HuH-7.5 (cell line): ENCODE measurements around the gene DRGX.

Experiments
- DNase-seq: peaks from one replicate; pipeline ENCODE4 v3.0.0; 2011; ENCODE audit warnings: low spot score

DRGX gene

GRCh38 chr10:49407552-49408137 lies 11.8 kb upstream of the DRGX start:
- DNase-seq: peak; percentile 85

DNA sequence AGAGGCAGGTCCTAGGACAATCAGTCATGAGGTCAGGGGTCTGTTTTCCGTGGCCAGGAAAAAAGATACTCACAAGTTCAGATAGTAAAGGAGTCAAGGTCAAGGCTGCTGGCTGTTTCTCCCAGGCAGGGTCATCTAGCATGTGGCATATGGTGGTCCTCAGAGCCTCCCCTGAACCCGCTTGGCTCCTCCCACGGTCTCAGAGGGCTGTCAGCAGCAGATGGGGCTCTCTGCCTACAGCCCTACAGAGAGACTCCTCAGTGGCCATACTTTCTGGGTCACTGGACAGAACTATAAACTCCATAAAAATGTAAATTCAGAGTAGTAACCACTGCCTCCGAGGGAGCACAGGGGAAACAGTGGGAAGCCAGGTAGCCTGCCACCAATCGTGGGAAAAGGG lies 11.3 kb upstream of the DRGX start:
- no peak for DNase-seq

GRCh38 chr10:49404321-49404878 lies 8.5 kb upstream of the DRGX start:
- DNase-seq: no peak

- no peak for DNase-seq
Observed at GRCh38 chr10:49403363-49403762, 7.5 kb upstream of the DRGX start.

DNA sequence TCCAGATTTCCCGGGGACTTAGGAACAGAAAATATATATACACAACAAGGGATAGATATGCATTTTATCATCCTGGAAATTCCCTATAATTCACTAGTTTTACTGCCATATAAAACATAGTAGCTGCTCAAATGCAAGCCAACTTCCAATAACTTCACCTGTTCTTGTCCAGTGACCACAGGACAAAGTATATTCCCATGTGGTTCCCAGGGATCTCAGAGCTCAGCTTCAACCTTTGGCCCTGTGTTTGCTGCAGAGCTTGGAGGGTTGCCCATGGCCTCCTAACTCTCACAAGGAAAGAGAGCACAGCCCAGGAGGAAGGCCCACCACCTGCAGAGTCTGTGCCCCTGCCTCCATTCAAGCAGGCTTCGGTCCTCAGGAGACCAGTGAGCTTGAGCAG lies 4.5 kb upstream of the DRGX start:
- DNase-seq: no peak

GRCh38 chr10:49398986-49399385 lies 3.1 kb upstream of the DRGX start:
- no peak for DNase-seq

GRCh38 chr10:49398000-49398861 lies 2.3 kb upstream of the DRGX start:
- DNase-seq: peak; percentile 29

GRCh38 chr10:49397036-49397999 lies 1.4 kb upstream of the DRGX start:
- DNase-seq: no peak

- no peak for DNase-seq
Observed at GRCh38 chr10:49396666-49396999, 744 bp upstream of the DRGX start.

GRCh38 chr10:49394933-49395740 lies 752 bp downstream of the DRGX start:
- DNase-seq: no peak

DNA sequence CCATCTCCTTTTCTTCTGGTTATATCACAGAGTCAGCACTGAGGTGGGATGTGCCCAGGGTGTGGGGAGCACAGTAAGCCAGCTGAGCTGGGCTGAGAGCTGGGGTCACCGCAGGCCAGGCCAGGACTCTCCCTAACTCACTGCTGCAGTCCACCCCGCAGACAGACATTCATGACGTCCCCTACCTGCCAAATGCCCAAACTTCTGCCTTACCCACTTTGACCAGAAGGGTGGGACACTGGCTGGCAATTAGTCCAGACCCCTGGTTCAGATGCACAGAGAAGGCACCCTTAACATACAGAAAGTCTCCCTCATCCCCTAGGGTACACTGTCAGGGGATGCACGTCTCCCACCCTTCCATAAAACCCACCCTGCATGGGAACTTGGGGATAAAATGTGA lies 2.1 kb downstream of the DRGX start:
- no peak for DNase-seq

- DNase-seq: no peak
Observed at GRCh38 chr10:49393301-49393700, 2.6 kb downstream of the DRGX start.

- no peak for DNase-seq
Observed at GRCh38 chr10:49389361-49389933, 6.4 kb downstream of the DRGX start.

DNA sequence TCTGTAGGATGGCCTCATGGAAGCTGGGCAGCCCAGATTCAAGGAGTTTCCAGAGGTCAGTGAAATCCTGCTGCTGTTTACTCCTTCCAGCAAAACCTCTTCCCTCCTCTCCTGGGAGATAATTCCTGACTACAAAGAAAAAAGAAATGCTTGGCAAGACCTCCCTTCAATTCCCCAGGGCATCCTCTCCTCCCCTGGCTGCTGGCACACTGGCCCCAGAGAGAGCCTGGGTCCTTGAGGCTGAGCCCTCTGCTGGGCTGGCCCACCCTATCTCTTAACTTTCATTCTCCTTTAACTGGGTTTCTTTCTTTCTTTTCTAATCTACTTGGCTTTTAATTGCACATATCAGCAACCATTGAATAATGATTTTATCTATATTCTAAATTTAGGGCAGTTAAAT lies 7.7 kb downstream of the DRGX start:
- DNase-seq: no peak

DNA sequence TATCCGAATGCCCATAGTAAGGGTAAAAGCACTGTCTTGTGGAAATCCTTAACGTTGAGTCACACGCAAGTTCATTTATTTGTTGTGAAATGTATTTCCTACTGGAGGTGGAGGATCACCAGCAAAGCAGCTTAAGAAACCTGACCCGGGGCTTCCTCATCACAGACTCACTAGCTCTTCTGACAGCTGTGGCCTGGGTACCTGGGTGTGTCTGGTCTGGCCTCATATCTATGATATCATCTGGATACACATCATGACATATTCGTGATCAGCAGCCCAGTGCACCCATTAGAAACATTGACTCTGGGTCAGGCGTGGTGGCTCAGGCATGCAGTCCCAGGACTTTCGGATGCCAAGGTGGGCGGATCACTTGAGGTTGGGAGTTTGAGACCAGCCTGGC lies 8.8 kb downstream of the DRGX start:
- DNase-seq: no peak

DNA sequence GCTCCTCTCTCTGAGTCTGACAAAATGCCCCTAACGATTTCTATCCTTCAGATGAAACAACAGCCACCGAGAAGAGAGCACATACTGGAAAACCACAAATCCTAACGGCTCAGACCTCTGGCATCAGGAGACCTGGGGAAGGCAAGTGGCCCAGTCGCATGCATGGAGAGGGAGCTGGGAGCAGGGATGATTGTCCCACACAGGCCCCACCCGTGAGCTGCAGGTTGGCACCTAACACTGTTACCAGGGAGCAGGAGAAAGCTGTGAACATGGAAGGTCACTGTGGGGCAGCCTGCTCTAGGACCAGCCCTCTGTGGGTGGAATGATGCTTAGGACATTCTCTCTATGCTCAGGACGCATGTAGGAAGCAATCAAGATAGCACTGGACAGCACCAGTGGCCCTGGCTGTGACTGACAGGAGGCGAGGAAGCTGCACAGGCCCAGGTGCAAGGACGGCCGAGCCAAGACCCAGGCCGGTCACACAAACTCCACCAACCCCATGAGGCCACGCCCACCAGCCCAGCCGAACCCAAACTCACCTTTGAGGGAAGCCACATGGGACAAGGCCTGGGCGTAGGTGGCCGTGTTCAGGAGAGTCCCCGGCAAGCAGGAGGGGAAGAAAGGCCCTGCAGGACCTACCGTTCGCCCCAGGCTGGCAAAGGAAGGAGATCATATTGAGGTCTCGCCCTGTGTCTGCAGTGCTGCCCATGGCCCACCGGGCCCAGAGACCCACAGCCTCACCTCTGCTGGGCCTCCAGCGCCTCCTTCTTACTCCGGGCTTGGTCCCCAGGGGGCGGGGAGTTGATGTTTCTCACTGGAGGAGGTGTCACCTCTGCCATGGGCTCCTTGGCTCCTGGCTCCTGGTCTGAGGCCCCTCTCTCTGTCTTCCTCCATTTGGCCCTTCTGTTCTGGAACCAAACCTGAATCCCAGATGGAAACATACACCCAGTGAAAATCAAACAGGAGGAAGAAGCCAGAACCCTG lies 9.7 kb downstream of the DRGX start:
- DNase-seq: no peak

GRCh38 chr10:49384268-49384953 lies 11.5 kb downstream of the DRGX start:
- no peak for DNase-seq

GRCh38 chr10:49383853-49384252 lies 12.0 kb downstream of the DRGX start:
- DNase-seq: no peak

GRCh38 chr10:49382826-49383225 lies 13.1 kb downstream of the DRGX start:
- no peak for DNase-seq
